Stimulated activated CD8-positive, alpha-beta memory T cell treated with anti-CD3 and anti-CD28 coated beads, Interleukin-2, amount 100 ng/mL, for 1 hour (primary cell): Measurements from ENCODE around the gene GTF2H3.

Source experiments
- DNase-seq, 2 donors: peaks; one replicate each; pipeline ENCODE4 v3.0.0-alpha.2; 2020; ENCODE audit warnings: low read depth in 2 of 2

GTF2H3 gene

DNA sequence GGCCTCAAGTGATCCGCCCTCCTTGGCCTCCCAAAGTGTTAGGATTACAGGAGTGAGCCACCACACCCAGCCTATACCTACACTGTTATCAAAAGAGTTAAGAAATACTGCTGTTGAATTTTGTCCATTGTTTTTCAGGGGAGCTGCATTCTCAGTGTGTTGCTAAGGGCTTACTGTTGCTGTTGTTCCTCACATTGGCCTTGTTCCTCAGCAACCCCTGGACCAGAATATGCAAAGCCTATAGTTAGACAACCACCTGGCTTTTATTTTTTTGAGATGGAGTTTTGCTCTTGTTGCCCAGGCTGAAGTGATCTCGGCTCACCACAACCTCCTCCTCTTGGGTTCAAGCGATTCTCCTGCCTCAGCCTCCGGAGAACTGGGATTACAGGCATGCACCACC, 73.8 kb downstream of the GTF2H3 start:
- no peak for DNase-seq
